Breast epithelium (tissue), 4 donors: ENCODE results near the gene DNAH17. TPM values are rescaled to one million over a fixed set of nuclear protein-coding genes. Genes with fewer than 3 reads are reported as not detected.
A peak's percentile ranks its signal among the peaks of the same experiment; 100 is the strongest.

Experiments
- DNase-seq, 2 donors: peaks; one replicate each; pipeline ENCODE4 v3.0.0-alpha.2; 2019; ENCODE audit warnings: low spot score in 2 of 2
- H3K27ac ChIP-seq, 2 donors: fragments of 200-600 bp; sonication (generic) in 1 of 2; one replicate each; pipeline ENCODE4 v1.5.1; 2016 to 2019; ENCODE audit warnings: mild to moderate bottlenecking in 1 of 2
- H3K27me3 ChIP-seq, 2 donors: fragments of 200-600 bp; sonication (generic) in 1 of 2; one replicate each; pipeline versions ENCODE4 v1.5.1 to v1.6.0; 2017 to 2019; ENCODE audit warnings: control low read depth in 1 of 2, mild to moderate bottlenecking in 1 of 2
- H3K36me3 ChIP-seq: fragments of 200-600 bp; one replicate; pipeline ENCODE4 v1.5.1; 2019
- H3K4me1 ChIP-seq, 2 donors: fragments of 200-600 bp; sonication (generic); one replicate each; pipeline ENCODE4 v1.5.1; 2016 to 2019; ENCODE audit warnings: control low read depth in 1 of 2
- H3K4me3 ChIP-seq, 3 donors: fragments of 200-600 bp; sonication (generic); 1 replicate in 2 of 3; 2 replicates in 1 of 3; pipeline ENCODE4 v1.5.1; 2016 to 2019; ENCODE audit warnings: mild to moderate bottlenecking in 3 of 3, moderate library complexity in 2 of 3
- H3K9me3 ChIP-seq, 2 donors: fragments of 200-600 bp; sonication (generic) in 1 of 2; one replicate each; pipeline ENCODE4 v1.5.1; 2016 to 2019; ENCODE audit warnings: control low read depth in 1 of 2
- CTCF ChIP-seq, 3 donors: fragments of 450-650 bp; IDR thresholded peaks; one replicate each; pipeline ENCODE4 v1.5.1; 2016 to 2017; ENCODE audit warnings: antibody characterized with exemption in 3 of 3, mild to moderate bottlenecking in 3 of 3, moderate library complexity in 3 of 3
- POLR2A ChIP-seq: fragments of 450-650 bp; IDR thresholded peaks from one replicate; pipeline ENCODE4 v1.6.1; 2016; ENCODE audit warnings: antibody characterized with exemption, mild to moderate bottlenecking, moderate library complexity
- POLR2AphosphoS5 ChIP-seq, 3 donors: sonication (generic); formaldehyde crosslinking; IDR thresholded peaks; one replicate each; pipeline ENCODE4 v1.6.1; 2017; ENCODE audit warnings: antibody characterized with exemption in 3 of 3
- intact Hi-C: fragments of 100-400 bp; cut with DNase I; formaldehyde crosslinking; loops from one replicate; pipeline ENCODE4 v1.15.1; 2023; ENCODE audit warnings: low total_unique reads
- total RNA-seq, 3 donors: library from RNA; depleted of rRNA; stranded (reverse); fragments of >200 nt; gene quantifications; one replicate each; pipeline ENCODE4 v1.1.0, GENCODE V29; 2016

Gene DNAH17
- total RNA-seq, 3 donors from 2014 or later, result 0.15 to 0.33 TPM; not detected in 1

- peaks cover 4 to 15% of the 10 kb centered on the region in 2 donors for H3K4me1 ChIP-seq
- intact Hi-C loops, result no loop called here
Measured at GRCh38 chr17:78401891-78402290, 175.3 kb downstream of the DNAH17 start.

GRCh38 chr17:78401246-78401645, 175.9 kb downstream of the DNAH17 start:
- H3K4me3 ChIP-seq, result no peak overlapping the region
- H3K36me3 ChIP-seq, result peaks cover 6% of the 10 kb centered on the region
- intact Hi-C loops, result no loop called here
- peak in 1 of 2 donors; percentile 81 for DNase-seq
- no peaks in the 10 kb centered on the region for H3K27me3 ChIP-seq
- peaks cover 4 to 15% of the 10 kb centered on the region in 2 donors for H3K4me1 ChIP-seq
- no peaks in the 10 kb centered on the region for H3K9me3 ChIP-seq
- H3K27ac ChIP-seq, result peak overlapping the region; percentile 64 to 76
- TF ChIP-seq POLR2A (no peak), CTCF (IDR thresholded peaks at IDR 0.05) (no peak), POLR2AphosphoS5 (IDR thresholded peaks at IDR 0.05) (no peak)

More at GRCh38 chr17:78401891-78402290, 175.3 kb downstream of the DNAH17 start:
- Histone ChIP-seq H3K27ac (peak overlapping the region; percentile 64 to 72), H3K9me3 (no peaks in the 10 kb centered on the region), H3K27me3 (no peaks in the 10 kb centered on the region), H3K4me3 (no peak overlapping the region), H3K36me3 (peaks cover 6% of the 10 kb centered on the region)
- no peak for DNase-seq
- TF ChIP-seq POLR2A, result no peak
- TF ChIP-seq POLR2AphosphoS5 (IDR thresholded peaks at IDR 0.05), result no peak
- no peak for TF ChIP-seq CTCF (IDR thresholded peaks at IDR 0.05)

- peak overlapping the region; percentile 64 to 76 for H3K27ac ChIP-seq
- no peak for DNase-seq
- TF ChIP-seq POLR2AphosphoS5 (IDR thresholded peaks at IDR 0.05), result no peak
- no peak for TF ChIP-seq POLR2A
- TF ChIP-seq CTCF (IDR thresholded peaks at IDR 0.05), result no peak
- H3K4me3 ChIP-seq, result no peak overlapping the region
- H3K9me3 ChIP-seq, result no peaks in the 10 kb centered on the region
- intact Hi-C loops, result no loop called here
- no peaks in the 10 kb centered on the region for H3K27me3 ChIP-seq
- peaks cover 4 to 15% of the 10 kb centered on the region in 2 donors for H3K4me1 ChIP-seq
- peaks cover 6% of the 10 kb centered on the region for H3K36me3 ChIP-seq
Measured at GRCh38 chr17:78400581-78401240, 176.5 kb downstream of the DNAH17 start.

GRCh38 chr17:78399693-78400144, 177.5 kb downstream of the DNAH17 start:
- TF ChIP-seq POLR2A (no peak), POLR2AphosphoS5 (IDR thresholded peaks at IDR 0.05) (no peak), CTCF (IDR thresholded peaks at IDR 0.05) (no peak)
- peaks cover 4 to 15% of the 10 kb centered on the region in 2 donors for H3K4me1 ChIP-seq
- no peaks in the 10 kb centered on the region for H3K9me3 ChIP-seq
- H3K36me3 ChIP-seq, result peaks cover 6% of the 10 kb centered on the region
- intact Hi-C loops, result no loop called here
- DNase-seq, result no peak
- H3K27me3 ChIP-seq, result no peaks in the 10 kb centered on the region
- peak overlapping the region; percentile 29 to 85 for H3K27ac ChIP-seq
- H3K4me3 ChIP-seq, result no peak overlapping the region

GRCh38 chr17:78399028-78399692, 178.0 kb downstream of the DNAH17 start:
- peaks cover 4 to 15% of the 10 kb centered on the region in 2 donors for H3K4me1 ChIP-seq
- H3K27me3 ChIP-seq, result no peaks in the 10 kb centered on the region
- H3K9me3 ChIP-seq, result no peaks in the 10 kb centered on the region
- H3K27ac ChIP-seq, result peak overlapping the region; percentile 73 to 85
- intact Hi-C loops, result no loop called here
- no peak for TF ChIP-seq POLR2AphosphoS5 (IDR thresholded peaks at IDR 0.05)
- TF ChIP-seq POLR2A, result no peak
- H3K4me3 ChIP-seq, result no peak overlapping the region
- peaks cover 6% of the 10 kb centered on the region for H3K36me3 ChIP-seq
- no peak for DNase-seq
